HG03159 (cell line): ENCODE measurements around the gene ZNF414.
"Not testable (repeated sequence)": the region's sequence is repeated elsewhere in the genome, so short reads cannot be mapped to it uniquely, and the experiment has no call there.

Experiments
- ATAC-seq: cut with Tn5 transposase; IDR thresholded peaks from one replicate; pipeline ENCODE4 v1.9.1; 2021; ENCODE audit warnings: mild to moderate bottlenecking, moderate library complexity; ENCODE audit not compliant: unreplicated experiment

The ZNF414 gene

GRCh38 chr19:8518536-8518935, 4.6 kb upstream of the ZNF414 start:
- no peak for ATAC-seq

GRCh38 chr19:8517551-8518442, 3.8 kb upstream of the ZNF414 start:
- no peak for ATAC-seq

DNA sequence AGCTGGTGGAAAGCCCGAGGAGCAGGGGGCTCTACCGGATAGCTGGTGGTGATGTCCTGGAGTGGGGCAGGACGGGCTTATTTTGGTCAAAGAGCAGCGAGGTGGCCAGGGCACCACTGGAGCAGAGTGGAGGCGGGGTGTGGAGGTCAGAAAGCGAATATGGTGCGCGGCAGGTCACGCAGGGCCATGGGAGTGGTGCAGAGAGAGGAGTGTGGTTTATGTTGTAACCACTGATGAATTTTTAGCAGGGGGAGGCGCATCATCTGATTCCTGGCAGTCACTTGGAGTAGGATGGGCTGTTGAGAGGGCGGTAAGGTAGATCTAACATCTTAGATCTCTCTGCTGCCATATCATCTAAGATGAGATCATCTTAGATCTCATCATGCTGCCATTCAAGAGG, 1.4 kb upstream of the ZNF414 start:
- ATAC-seq = no peak

- ATAC-seq = not testable (repeated sequence)
These were observed 590 bp upstream of the ZNF414 start for GRCh38 chr19:8514505-8515009.

DNA sequence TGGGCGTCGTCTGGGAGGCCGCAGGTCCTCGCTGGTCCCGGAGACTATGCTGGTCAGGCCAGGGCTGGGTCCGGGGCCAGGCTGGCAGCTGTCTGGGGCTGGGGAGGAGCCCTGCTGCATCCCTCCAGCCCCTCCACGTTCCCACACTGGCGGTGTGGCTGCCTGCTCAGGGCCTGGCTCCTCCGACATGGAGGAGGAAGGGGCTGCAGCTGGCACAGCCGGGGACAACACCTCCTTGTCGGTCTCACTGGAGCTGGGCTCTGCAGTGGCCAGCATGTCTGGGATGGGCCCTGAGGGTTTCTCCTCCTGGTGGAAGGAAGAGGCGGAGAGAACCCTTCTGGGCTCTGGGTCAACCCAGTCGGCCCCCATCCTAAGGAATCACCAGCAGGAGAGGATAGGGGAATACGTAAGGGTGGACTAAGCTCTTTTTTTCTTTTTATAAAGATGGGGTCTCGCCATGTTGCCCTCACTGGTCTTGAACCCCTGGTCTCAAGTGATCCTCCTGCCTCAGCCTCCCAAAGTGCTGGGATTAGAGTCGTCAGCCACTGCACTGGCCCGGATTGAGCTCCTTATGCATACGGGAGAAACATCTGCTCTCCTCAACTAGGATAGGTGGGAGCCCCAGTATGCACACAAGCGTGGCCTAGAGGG, 806 bp downstream of the ZNF414 start:
- ATAC-seq = no peak

DNA sequence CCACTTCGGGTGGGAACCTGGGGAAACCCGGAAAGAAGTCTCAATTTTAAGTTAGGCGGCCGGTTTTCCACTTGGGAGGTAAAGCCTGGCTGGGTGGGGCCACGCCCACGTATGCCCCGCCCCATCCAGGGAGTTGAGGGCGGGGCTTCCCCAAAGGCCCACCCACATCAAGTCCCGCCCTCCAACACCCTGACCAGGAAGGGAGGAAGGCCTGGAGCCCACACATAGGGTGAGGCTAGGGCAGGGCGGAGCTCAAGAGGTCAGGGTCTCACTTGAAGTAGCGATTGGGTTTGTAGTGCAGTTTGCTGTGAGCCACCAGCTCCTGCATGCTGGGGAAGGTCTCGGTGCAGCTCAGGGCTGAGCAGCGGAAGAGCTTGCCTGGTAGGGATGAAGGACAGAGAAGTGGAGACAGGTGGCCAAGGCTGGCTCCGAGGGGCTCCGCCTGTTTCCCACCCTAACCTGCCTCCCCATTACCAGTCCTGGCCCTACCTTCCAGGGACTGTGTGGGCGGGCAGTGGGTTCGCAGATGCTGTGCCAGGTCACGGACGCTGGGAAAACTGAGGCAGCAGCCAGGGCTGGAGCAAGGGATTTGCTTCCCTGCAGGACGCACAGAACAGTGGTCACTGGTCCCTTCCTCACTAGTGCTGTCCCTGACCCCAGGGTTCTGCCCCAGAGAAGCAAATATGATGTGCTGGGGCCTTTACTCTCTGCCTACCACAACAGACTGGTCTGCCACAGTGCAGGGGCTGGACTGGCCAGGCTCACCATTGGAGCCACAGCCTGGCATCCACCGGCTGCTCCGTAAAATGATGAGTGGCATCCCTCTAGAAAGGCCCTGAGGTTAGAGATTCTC, 1.6 kb downstream of the ZNF414 start:
- no peak for ATAC-seq

DNA sequence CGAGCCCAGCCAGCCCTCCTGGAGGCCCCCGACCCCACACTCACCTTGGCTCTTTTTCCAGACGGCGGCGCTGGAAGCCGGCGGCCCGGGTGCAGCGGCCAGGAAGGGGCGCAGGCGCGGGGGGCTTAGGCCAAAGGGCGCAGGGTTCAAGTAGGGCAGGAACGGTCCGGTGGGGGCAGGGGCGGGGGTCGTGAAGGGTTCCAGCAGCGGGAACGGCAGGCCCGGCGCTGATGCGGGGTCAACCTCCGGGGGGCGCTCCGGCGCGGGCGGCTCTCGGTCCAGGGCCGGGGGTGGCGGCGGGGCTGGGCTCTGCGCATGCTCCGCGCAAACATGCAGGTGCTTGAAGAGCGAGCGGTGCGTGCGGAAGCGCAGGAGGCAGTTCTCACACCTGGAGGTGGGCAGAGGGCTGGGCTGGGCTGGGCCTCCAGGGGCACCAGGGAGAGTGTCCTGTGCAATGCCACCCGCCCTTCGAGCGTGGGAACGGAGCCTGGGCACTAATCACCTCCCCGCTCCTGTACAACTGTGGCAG, 2.3 kb downstream of the ZNF414 start:
- no peak for ATAC-seq

- ATAC-seq = no peak
These were observed 3.3 kb downstream of the ZNF414 start for GRCh38 chr19:8510589-8511115.

DNA sequence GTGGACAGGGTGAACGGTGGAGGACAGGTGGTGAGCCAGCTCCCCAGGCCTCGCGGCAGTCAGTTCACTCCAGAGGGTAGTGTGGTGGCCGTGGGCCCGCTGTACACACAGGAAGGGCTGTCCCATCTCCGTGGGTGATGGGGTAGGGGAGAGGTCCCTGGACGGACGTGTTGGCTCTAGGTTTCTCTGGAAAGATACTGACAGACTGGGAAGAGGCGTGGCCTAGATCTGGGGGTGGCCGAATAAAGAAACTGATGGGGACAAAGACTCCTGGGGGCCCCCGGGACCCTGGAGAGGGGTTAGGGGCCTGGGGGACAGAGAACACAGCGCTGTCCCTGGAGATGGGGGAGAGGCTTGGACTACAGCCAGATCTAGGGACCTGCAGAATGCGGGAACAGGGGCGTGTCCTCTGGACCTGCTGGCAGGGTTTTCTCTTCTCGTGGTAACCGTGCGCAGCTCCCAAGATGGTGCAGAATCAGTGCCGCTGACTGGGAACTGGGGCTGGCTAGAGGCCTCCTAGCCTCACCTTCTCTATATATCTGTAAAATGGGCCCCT, 7.5 kb downstream of the ZNF414 start:
- no peak for ATAC-seq

DNA sequence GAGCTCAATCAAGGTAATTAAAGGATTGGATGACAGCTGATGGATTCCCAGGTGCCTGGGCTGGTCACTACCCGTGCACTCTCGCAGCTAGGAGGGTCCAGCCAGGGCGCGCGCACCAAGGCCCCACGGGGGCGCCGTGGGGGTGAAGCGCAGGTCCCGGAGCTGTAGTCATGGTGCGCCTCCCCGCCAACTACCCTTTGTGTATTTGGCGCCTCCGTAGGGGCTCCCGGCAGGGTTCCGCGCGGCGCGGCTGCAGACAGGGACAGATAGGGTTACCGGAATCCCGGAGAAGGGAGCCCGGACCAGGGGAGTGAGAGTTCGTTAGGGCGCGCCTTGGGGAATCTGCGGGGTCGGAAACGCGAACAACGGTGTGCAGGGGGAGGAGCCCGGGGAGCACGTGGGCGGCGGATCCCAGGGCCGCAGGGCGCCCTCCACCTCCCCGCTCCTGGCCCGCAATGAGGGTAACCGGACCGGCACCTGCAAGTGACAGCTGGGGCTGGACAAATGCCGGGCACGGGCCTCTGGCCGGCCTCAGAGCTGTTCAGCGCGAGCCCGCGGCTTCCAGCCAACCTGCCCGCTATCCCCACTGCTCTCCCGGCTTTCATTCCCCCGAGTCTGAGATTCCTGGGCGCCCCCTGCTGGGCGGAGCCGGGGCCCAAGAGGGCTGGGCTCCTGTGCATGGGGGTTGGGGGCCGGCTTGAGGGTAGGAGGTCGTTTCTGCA, 8.1 kb downstream of the ZNF414 start:
- no peak for ATAC-seq

- no peak for ATAC-seq
These were observed 9.0 kb downstream of the ZNF414 start for GRCh38 chr19:8504919-8505318.

GRCh38 chr19:8504171-8504570, 9.8 kb downstream of the ZNF414 start:
- no peak for ATAC-seq

DNA sequence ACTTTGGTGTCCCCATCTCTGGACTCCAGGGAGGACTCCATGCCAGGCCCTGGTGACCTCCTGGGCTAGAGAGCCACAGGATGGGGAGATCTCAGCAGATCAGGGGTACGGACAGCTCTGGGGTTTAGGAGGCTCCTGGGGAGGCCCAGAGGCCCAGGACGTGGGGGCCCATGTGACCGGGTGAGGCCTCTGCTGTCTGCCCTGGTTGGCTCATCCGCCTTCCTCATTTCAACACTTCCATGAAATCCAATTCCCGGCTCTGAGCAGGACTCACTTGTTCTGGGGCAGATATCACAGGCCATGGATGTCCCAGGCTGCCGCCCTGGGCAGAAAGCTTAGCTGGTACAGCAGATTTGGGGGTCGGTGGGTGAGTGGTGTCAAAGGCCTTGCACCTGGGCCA, 10.5 kb downstream of the ZNF414 start:
- ATAC-seq = no peak

GRCh38 chr19:8501981-8502380, 12.0 kb downstream of the ZNF414 start:
- ATAC-seq = no peak

GRCh38 chr19:8501516-8501915, 12.5 kb downstream of the ZNF414 start:
- ATAC-seq = no peak

DNA sequence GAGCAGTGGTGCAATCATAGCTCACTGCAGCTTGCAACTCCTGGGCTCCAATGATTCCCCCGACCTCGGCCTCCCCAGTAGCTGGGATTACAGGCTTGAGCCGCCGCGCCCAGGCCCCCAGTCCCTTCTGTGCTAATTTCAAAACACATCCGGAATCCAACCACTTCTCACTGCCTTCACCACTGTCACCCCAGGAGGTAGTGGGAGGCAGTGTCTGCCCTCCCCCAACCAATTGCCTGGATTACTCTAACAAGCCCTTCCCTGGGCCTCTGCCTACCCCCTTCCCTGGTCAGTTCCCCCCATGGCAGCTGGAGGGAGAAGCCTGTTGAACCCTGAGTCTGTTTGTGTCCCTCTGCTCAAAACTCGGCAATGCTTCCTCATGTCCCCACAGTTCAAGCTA, 13.8 kb downstream of the ZNF414 start:
- ATAC-seq = no peak

DNA sequence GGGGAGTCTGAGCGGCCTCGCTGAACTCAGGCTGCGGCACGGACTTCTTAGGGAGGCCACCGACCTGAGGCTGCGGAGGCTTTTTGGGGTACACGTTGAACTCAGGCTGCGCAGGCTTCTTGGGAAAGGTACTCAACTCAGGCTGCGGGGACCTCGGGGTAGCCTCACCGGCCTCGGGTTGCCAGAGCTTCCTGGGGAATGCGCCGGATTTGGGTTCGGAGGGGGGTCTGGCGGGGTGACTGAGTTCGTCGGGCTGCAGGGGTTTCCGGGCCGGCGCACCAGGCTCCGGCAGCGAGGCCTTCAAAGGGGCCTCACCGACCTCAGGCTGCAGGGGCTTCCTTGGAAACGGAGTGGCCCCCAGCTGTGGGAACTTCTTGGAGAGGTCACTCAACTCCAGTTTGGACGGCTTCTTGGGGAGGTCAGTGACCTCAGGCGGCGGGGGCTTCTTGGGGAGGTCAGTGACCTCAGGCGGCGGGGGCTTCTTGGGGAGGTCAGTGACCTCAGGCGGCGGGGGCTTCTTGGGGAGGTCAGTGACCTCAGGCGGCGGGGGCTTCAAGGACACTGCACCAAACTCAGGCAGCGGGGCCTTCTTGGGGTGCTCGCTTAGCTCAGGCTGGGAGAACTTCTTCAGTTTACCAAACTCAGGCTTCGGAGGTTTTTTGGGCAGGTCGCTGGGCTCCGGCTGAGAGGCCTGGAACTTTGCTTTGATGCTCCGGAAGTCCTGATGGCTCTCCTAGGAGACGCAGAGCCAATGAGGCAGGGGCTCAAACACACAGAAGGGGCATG, 14.7 kb downstream of the ZNF414 start:
- ATAC-seq = no peak

GRCh38 chr19:8498295-8498694, 15.7 kb downstream of the ZNF414 start:
- ATAC-seq = no peak

- ATAC-seq = no peak
These were observed 19.8 kb downstream of the ZNF414 start for GRCh38 chr19:8494158-8494557.
